Cardiac muscle cell (in vitro differentiated cells and primary cell): ENCODE results near the gene RPS2. TPM values are rescaled to one million over a fixed set of nuclear protein-coding genes. Genes with fewer than 3 reads are reported as not detected.

Experiments
- DNase-seq, 2 donors: peaks; one replicate each; pipeline versions ENCODE4 v3.0.0 to v3.0.0-alpha.2; 2010 to 2017; ENCODE audit warnings: low read depth in 1 of 2, low spot score in 1 of 2
- H3K27ac ChIP-seq: fragments of 200-600 bp; sonication (generic); 2 replicates; pipeline ENCODE4 v1.5.1; 2016
- H3K27me3 ChIP-seq: fragments of 200-600 bp; sonication (generic); 2 replicates; pipeline ENCODE4 v1.6.0; 2016; ENCODE audit warnings: control low read depth
- H3K36me3 ChIP-seq: fragments of 200-600 bp; sonication (generic); 2 replicates; pipeline ENCODE4 v1.5.1; 2016; ENCODE audit warnings: control low read depth
- H3K4me1 ChIP-seq: fragments of 200-600 bp; sonication (generic); 2 replicates; pipeline ENCODE4 v1.8.1; 2017; ENCODE audit warnings: low read depth, mild to moderate bottlenecking, mixed run types
- H3K4me3 ChIP-seq: fragments of 200-600 bp; sonication (generic); 2 replicates; pipeline ENCODE4 v1.5.1; 2016; ENCODE audit warnings: mild to moderate bottlenecking
- H3K9me3 ChIP-seq: fragments of 200-600 bp; sonication (generic); 2 replicates; pipeline ENCODE4 v1.5.1; 2017; ENCODE audit warnings: low read depth, mild to moderate bottlenecking, control low read depth
- polyA plus RNA-seq: library from polyadenylated mRNA; unstranded; fragments of >200 nt; fragmentation: Nextera tagmentation; extraction: Ambion mirVana; gene quantifications from 2 replicates; pipeline ENCODE4 v1.2.1, GENCODE V29; 2016
- total RNA-seq: library from RNA; depleted of rRNA; stranded (reverse); fragments of >200 nt; gene quantifications from 2 replicates; pipeline ENCODE4 v1.2.3, GENCODE V29; 2016
- TF ChIP-seq, protein P1 (sequence below): IDR thresholded peaks from 2 replicates; pipeline ENCODE4 v1.5.1; 2012; ENCODE audit warnings: low read depth, mild to moderate bottlenecking, low read length

RPS2 gene
- total and polyA plus RNA-seq, 2 experiments from 2014 or later, result 2,155 to 3,550 TPM

DNA sequence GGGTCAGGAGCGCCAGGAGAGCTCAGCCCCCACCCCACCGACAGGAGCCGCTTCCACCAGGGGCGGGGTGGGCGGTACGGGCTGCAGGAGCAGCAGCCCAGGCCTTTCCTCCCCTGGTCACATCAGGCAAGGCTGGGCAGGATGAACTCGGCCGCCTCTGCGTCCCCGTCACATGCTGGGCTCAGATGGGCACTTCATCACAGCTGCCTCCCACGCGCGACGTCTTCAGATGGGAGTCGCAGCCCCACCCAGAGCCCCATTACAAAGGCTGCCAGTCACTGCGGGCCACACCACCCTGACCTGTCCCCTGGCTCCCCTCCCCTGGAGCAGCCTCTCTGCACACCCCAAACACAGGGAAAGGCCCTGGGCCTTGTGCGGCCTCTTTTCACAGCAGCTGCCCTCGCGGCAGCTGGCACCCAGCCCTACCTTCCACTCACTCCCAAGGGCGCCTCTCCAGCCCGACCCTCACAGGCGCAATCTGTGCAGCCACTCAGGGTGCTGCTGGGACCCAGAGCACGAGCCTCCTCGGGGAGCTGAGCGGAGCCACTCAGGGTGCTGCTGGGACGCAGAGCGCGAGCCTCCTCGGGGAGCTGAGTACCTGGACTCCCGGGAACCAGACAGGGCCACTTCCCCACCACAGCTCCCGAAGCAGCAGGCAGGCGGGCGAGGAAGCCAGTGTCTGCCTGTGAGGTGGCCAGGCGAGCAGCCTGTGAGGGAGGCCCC, 40.3 kb upstream of the RPS2 start:
- Histone ChIP-seq H3K4me1 (peaks cover 18% of the 10 kb centered on the region), H3K27ac (peak overlapping the region; percentile 10), H3K27me3 (no peaks in the 10 kb centered on the region), H3K9me3 (no peaks in the 10 kb centered on the region), H3K4me3 (no peak overlapping the region), H3K36me3 (peaks cover 23% of the 10 kb centered on the region)
- DNase-seq, result no peak
- TF ChIP-seq, protein P1, sequence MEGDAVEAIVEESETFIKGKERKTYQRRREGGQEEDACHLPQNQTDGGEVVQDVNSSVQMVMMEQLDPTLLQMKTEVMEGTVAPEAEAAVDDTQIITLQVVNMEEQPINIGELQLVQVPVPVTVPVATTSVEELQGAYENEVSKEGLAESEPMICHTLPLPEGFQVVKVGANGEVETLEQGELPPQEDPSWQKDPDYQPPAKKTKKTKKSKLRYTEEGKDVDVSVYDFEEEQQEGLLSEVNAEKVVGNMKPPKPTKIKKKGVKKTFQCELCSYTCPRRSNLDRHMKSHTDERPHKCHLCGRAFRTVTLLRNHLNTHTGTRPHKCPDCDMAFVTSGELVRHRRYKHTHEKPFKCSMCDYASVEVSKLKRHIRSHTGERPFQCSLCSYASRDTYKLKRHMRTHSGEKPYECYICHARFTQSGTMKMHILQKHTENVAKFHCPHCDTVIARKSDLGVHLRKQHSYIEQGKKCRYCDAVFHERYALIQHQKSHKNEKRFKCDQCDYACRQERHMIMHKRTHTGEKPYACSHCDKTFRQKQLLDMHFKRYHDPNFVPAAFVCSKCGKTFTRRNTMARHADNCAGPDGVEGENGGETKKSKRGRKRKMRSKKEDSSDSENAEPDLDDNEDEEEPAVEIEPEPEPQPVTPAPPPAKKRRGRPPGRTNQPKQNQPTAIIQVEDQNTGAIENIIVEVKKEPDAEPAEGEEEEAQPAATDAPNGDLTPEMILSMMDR, result no peak

DNA sequence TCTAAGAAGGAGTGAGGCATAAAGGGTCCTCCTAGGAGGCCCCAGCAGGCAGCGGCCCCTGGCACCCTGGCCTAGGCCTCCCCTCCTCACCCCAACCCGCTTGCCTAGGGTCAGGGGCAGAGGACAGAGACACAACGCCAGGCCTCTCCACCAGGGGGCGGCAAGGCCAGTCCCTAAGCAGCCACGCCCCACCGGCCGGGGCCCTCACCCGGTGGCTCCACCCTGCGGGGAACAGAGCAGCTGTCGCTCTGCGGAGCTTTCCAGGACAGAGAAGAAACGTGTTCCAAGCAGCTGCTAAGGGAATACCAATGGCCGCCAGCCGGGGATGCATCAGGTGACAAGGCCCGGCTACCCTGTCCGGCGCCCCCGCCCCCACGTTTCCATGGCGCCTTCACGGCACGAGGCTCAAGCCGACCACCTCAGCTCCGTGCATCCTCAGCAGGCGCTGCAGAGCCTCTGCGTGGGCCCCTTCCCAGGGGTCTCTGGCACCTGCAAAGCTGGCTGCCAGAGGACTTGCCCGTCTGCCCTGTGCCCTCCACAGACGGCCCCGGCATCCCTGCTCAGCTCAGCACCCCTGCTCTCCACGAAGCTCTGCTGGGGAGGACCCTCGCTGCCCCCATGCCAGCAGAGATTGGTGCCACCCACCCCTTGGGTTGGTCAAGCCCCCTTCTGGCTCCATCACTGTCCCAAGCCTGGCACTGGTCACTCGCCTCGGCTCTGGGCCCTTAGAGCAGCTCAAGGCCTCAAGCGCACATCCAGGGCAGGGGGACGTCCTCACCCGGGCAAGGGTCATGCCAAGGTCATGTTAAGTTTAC, 39.4 kb upstream of the RPS2 start:
- peak; percentile 88 to 97 for DNase-seq
- no peak overlapping the region for H3K4me3 ChIP-seq
- H3K27ac ChIP-seq, result peak overlapping the region; percentile 10
- no peaks in the 10 kb centered on the region for H3K27me3 ChIP-seq
- peaks cover 18% of the 10 kb centered on the region for H3K4me1 ChIP-seq
- TF ChIP-seq, protein P1, result peak; percentile 98
- H3K36me3 ChIP-seq, result peaks cover 31% of the 10 kb centered on the region
- no peaks in the 10 kb centered on the region for H3K9me3 ChIP-seq

DNA sequence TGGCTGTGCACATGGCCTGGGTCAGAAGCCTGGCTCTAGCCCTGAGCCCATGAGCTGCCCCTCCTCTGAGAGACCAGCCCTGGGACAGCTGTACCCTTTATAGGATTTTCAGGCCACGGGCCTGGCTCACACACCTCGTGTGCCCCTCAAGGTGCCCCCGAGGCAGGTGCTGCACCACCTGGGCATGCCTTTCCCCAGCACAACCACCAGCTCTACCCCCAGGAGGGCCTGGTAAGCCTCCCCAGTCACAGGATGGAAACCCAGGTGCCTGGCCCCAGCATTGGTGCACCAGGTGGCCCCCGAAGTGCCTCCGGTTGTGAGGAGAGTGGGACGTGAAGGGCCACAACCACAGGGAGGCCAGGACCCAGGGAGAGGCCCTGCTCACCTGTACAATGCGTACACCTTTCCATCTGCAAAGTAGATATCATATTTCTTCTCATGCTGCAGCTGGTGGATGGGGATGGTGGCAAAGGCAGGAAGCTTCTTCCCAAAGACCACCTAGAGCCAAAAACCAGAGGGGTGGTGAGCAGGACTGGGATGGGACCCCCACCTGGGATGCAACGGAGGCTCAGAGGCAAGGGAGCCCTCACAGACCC, 38.7 kb upstream of the RPS2 start:
- Histone ChIP-seq H3K4me1 (peaks cover 14% of the 10 kb centered on the region), H3K27me3 (no peaks in the 10 kb centered on the region), H3K4me3 (no peak overlapping the region), H3K9me3 (no peaks in the 10 kb centered on the region), H3K36me3 (peaks cover 32% of the 10 kb centered on the region), H3K27ac (no peak overlapping the region)
- TF ChIP-seq, protein P1, result no peak
- DNase-seq, result no peak

DNA sequence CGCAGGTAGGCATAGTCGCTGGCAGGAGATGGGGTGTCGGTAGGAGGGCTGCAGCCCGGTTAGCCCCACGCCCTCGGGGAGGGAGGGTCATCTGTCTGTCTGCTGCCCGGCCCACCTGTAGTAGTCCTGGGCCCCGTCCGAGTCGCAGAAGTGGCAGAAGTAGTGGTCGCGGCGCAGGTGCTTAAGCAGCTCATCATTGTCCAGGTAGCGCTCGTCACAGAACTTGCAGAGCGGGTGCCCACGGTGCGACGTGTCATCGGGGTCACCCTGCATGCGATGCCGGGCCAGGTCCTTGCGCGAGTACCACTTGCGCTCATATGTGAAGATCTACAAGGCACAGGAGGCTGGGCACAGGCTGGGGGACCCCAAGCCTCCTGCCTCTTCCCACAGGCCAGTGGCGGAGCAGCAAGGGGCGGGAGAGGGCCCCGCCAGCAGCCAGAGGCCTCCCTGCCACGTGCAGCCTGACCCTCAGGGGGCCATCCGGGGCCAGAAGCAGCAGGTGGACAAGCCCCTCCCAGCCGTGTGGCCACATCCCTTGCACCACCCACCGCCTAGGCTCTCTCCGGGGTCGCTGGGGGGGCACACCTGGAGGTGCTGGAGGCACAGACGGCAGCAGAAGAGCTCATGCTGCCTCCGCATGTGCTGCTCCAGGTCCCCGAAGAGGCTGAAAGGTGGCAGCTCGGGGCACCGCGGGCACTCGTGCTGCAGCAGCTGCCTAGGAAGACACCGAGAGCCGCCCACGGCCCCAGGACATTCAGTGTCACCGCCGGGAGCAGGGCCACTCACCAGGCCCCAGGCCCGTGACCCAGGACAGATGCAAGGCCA, 38.0 kb upstream of the RPS2 start:
- TF ChIP-seq, protein P1, result no peak
- Histone ChIP-seq H3K27ac (no peak overlapping the region), H3K4me1 (peaks cover 11% of the 10 kb centered on the region), H3K9me3 (no peaks in the 10 kb centered on the region), H3K27me3 (no peaks in the 10 kb centered on the region), H3K36me3 (peaks cover 39% of the 10 kb centered on the region), H3K4me3 (no peak overlapping the region)
- DNase-seq, result no peak
